NCI-H2107 treated with DMSO at 0.1 percent for 48 hours (cell line): Measurements from ENCODE around the gene UNC45A.

Experiments
- DNase-seq: peaks from one replicate; lab custom pipeline; 2025; ENCODE audit not compliant: unreplicated experiment; lab: John Stamatoyannopoulos, UW

UNC45A gene

GRCh38 chr15:90941038-90941437 lies 6.0 kb downstream of the UNC45A start:
- no peak for DNase-seq

- no peak for DNase-seq
These were observed 7.5 kb downstream of the UNC45A start for GRCh38 chr15:90942354-90943120.

- no peak for DNase-seq
These were observed 10.0 kb downstream of the UNC45A start for GRCh38 chr15:90945091-90945490.

- DNase-seq = no peak
These were observed 11.5 kb downstream of the UNC45A start for GRCh38 chr15:90946538-90946937.

GRCh38 chr15:90946941-90947576 lies 12.0 kb downstream of the UNC45A start:
- DNase-seq = no peak

GRCh38 chr15:90947577-90948357 lies 12.7 kb downstream of the UNC45A start:
- DNase-seq = no peak

GRCh38 chr15:90948506-90948905 lies 13.4 kb downstream of the UNC45A start:
- DNase-seq = no peak

- no peak for DNase-seq
These were observed 15.0 kb downstream of the UNC45A start for GRCh38 chr15:90949979-90950675.

- no peak for DNase-seq
These were observed 15.6 kb downstream of the UNC45A start for GRCh38 chr15:90950676-90951075.

- DNase-seq = no peak
These were observed 18.0 kb downstream of the UNC45A start for GRCh38 chr15:90952901-90953677.

- DNase-seq = no peak
These were observed 19.0 kb downstream of the UNC45A start for GRCh38 chr15:90953947-90954711.

GRCh38 chr15:90954712-90955623 lies 19.9 kb downstream of the UNC45A start, which contains the start of gene RCCD1:
Gene RCCD1, plus strand, starts transcription at chr15:90954884. Its CDS starts 1,851 bp downstream, at chr15:90956735.
- no peak for DNase-seq

- DNase-seq = no peak
These were observed 20.7 kb downstream of the UNC45A start for GRCh38 chr15:90955624-90956273.

- DNase-seq = peak; percentile 7
These were observed 21.4 kb downstream of the UNC45A start for GRCh38 chr15:90956274-90957030.

- no peak for DNase-seq
These were observed 22.1 kb downstream of the UNC45A start for GRCh38 chr15:90957031-90957790.

- DNase-seq = no peak
These were observed 22.7 kb downstream of the UNC45A start for GRCh38 chr15:90957791-90958190.
